ENCODE results near the gene MUC2.

The MUC2 gene

DNA sequence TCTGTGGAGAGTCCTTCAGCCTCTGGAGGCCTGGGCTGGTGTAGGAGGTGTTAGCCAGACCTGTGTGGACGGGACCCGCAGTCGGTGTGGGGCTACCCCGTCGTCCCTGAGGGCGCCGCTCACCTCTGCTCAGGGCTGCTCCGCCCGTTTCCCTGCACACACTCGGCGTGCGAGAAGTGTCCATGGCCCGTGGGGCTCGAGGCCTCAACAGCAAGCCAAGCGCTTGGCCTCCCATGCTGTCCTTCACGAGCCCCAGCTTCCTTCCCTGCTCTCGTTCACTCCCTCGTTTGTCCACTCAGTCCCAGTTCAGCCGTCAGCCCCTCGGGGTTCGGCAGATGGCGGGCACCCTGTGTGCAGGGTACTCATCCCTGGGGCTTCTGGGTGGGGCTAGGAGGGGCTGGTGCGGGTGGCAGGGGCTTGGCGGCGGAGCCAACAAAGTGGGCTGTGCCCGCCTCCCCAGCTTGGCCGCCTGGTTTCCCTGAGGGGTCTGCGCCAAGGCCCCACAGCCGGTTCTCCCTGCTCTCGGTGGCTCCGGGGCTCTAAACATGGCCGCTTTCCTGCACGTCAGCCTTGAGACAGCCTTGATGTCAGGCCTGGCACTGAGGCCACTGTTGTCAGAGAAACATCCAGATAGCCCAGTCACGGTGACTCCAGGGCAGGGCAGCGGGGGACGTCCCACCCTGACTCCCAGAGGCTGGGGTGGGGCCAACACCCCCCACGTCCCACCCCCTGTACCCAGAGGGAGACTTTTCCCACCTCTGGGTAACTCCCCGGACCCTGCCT lies 41.5 kb upstream of the MUC2 start:
- no peak overlapping the region for H3K4me3 Mint-ChIP-seq
- no peak for DNase-seq (ENCODE audit: low spot score)
- no peaks in the 10 kb centered on the region for H3K9me3 Mint-ChIP-seq
- no peak overlapping the region for H3K27ac Mint-ChIP-seq
- H3K36me3 Mint-ChIP-seq (ENCODE audit: low read depth), result no peaks in the 10 kb centered on the region
- H3K4me1 Mint-ChIP-seq (ENCODE audit: low read depth), result no peaks in the 10 kb centered on the region
- H3K27me3 Mint-ChIP-seq (ENCODE audit: low read depth), result no peaks in the 10 kb centered on the region

- Mint-ChIP-seq H3K27me3 (ENCODE audit: low read depth) (no peaks in the 10 kb centered on the region), H3K36me3 (ENCODE audit: low read depth) (no peaks in the 10 kb centered on the region), H3K4me3 (no peak overlapping the region), H3K27ac (no peak overlapping the region), H3K9me3 (no peaks in the 10 kb centered on the region), H3K4me1 (ENCODE audit: low read depth) (no peaks in the 10 kb centered on the region)
- DNase-seq (ENCODE audit: low spot score), result no peak
Measured at GRCh38 chr11:1034001-1034400, 40.7 kb upstream of the MUC2 start.

GRCh38 chr11:1034456-1035295 lies 40.0 kb upstream of the MUC2 start:
- no peak overlapping the region for H3K27ac Mint-ChIP-seq
- no peaks in the 10 kb centered on the region for H3K36me3 Mint-ChIP-seq (ENCODE audit: low read depth)
- H3K4me1 Mint-ChIP-seq (ENCODE audit: low read depth), result no peaks in the 10 kb centered on the region
- DNase-seq (ENCODE audit: low spot score), result no peak
- H3K9me3 Mint-ChIP-seq, result no peaks in the 10 kb centered on the region
- no peak overlapping the region for H3K4me3 Mint-ChIP-seq
- no peaks in the 10 kb centered on the region for H3K27me3 Mint-ChIP-seq (ENCODE audit: low read depth)

DNA sequence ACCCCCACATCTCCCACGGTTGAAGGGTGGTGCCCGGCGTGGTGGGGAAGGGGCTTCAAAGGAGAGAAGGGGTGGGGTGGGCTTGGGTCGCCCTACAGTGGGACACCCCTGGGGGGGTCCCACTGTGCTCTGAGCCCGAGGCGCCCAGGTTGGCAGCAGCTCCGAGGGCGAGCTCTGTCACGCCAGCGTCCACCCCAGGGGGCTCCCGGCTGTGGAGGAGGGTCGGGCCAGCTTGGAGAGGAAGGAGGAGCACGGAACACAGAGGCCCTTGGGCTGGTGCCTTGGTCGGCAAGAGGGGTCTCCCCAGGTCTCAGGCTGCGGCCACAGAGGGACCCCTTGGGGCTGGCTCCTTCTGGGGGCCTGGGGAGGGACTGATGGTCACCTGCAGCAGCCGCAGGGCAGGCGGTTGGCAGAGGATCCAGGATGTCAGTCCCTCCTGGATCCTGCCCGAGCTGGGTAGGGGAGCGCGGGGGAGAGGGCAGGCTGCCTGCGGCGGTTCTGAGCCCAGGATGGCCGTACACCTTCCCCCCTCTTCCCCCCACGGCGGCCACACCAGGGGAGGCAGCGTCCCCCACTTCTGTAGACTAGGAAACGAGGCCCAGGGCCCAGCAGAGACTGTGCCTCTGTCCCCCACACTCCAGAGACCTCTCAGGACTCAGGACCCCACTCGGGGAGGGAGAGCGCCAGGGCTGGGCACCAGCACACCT lies 38.9 kb upstream of the MUC2 start:
- no peaks in the 10 kb centered on the region for H3K9me3 Mint-ChIP-seq
- no peaks in the 10 kb centered on the region for H3K4me1 Mint-ChIP-seq (ENCODE audit: low read depth)
- no peak overlapping the region for H3K4me3 Mint-ChIP-seq
- H3K27me3 Mint-ChIP-seq (ENCODE audit: low read depth), result no peaks in the 10 kb centered on the region
- H3K27ac Mint-ChIP-seq, result no peak overlapping the region
- H3K36me3 Mint-ChIP-seq (ENCODE audit: low read depth), result no peaks in the 10 kb centered on the region
- no peak for DNase-seq (ENCODE audit: low spot score)

GRCh38 chr11:1036303-1036923 lies 38.3 kb upstream of the MUC2 start, which contains the start of gene MUC6:
Gene MUC6 (minus strand): TSS chr11:1036718. CDS start chr11:1036655, 63 bp downstream.
- Mint-ChIP-seq H3K4me1 (ENCODE audit: low read depth) (no peaks in the 10 kb centered on the region), H3K36me3 (ENCODE audit: low read depth) (no peaks in the 10 kb centered on the region), H3K27me3 (ENCODE audit: low read depth) (no peaks in the 10 kb centered on the region), H3K9me3 (no peaks in the 10 kb centered on the region), H3K27ac (no peak within 1 kb of the TSS), H3K4me3 (no peak within 1 kb of the TSS)
- DNase-seq (ENCODE audit: low spot score), result no peak

DNA sequence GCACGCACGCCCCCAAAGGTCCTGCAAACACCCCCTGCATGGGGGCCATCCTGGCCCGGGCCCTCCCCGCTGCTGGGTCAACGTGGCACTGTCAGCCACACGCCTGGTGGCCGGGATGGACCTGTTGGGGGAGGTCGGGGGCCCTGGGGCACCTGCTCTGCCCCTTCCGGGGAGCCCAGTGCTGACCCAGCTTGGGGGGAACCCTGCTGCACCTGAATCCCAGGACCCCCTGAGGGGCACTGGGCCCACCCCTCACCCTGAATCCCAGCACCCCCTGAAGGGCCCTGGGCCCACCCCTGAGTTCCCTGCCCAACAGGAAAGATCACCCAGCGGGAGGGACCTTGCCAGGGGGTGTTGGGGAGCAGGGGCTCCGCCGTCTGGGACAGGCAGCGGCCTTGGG lies 37.7 kb upstream of the MUC2 start:
- Mint-ChIP-seq H3K27ac (no peak overlapping the region), H3K36me3 (ENCODE audit: low read depth) (no peaks in the 10 kb centered on the region), H3K9me3 (no peaks in the 10 kb centered on the region), H3K4me1 (ENCODE audit: low read depth) (no peaks in the 10 kb centered on the region), H3K4me3 (no peak overlapping the region), H3K27me3 (ENCODE audit: low read depth) (no peaks in the 10 kb centered on the region)
- no peak for DNase-seq (ENCODE audit: low spot score)

DNA sequence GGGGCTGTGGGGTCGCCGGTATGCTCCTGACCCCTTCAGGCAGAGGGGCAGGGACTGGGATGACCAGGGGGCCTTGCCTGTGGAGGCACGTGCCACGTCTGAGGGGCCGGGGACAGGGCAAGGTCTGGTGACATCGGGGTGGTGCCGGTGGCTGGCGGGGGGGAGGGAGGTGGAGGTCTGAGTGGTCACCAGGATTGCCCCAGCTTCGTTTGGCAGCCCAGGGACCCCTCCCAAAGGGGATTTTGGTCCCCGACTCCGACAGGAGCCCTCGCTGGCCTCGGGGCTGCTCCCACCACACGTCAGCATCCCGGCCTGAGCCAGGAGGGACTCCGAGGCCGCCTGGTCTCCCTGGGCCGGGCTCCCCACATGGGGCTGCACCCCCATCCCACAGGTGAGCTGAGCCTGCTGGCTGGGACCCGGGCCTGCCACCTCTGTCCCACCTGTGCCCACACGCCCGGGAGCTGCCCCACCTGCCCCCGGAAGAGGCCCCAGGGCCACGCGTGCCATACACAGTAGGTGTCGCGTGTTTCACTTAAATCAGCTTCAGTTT lies 37.1 kb upstream of the MUC2 start:
- H3K27ac Mint-ChIP-seq, result no peak overlapping the region
- no peaks in the 10 kb centered on the region for H3K27me3 Mint-ChIP-seq (ENCODE audit: low read depth)
- H3K9me3 Mint-ChIP-seq, result no peaks in the 10 kb centered on the region
- H3K4me3 Mint-ChIP-seq, result no peak overlapping the region
- DNase-seq (ENCODE audit: low spot score), result no peak
- no peaks in the 10 kb centered on the region for H3K36me3 Mint-ChIP-seq (ENCODE audit: low read depth)
- no peaks in the 10 kb centered on the region for H3K4me1 Mint-ChIP-seq (ENCODE audit: low read depth)

GRCh38 chr11:1038361-1038760 lies 36.3 kb upstream of the MUC2 start:
- Mint-ChIP-seq H3K36me3 (ENCODE audit: low read depth) (no peaks in the 10 kb centered on the region), H3K27ac (no peak overlapping the region), H3K4me1 (ENCODE audit: low read depth) (no peaks in the 10 kb centered on the region), H3K27me3 (ENCODE audit: low read depth) (no peaks in the 10 kb centered on the region), H3K4me3 (no peak overlapping the region), H3K9me3 (no peaks in the 10 kb centered on the region)
- no peak for DNase-seq (ENCODE audit: low spot score)

- H3K27me3 Mint-ChIP-seq (ENCODE audit: low read depth), result no peaks in the 10 kb centered on the region
Measured at GRCh38 chr11:1038921-1039320, 35.8 kb upstream of the MUC2 start.

GRCh38 chr11:1039481-1040427 lies 34.9 kb upstream of the MUC2 start:
- H3K9me3 Mint-ChIP-seq, result no peaks in the 10 kb centered on the region
- H3K36me3 Mint-ChIP-seq (ENCODE audit: low read depth), result no peaks in the 10 kb centered on the region
- no peaks in the 10 kb centered on the region for H3K27me3 Mint-ChIP-seq (ENCODE audit: low read depth)

More at GRCh38 chr11:1038921-1039320, 35.8 kb upstream of the MUC2 start:
- no peaks in the 10 kb centered on the region for H3K4me1 Mint-ChIP-seq (ENCODE audit: low read depth)
- no peak for DNase-seq (ENCODE audit: low spot score)
- no peaks in the 10 kb centered on the region for H3K9me3 Mint-ChIP-seq
- no peak overlapping the region for H3K4me3 Mint-ChIP-seq
- no peak overlapping the region for H3K27ac Mint-ChIP-seq
- no peaks in the 10 kb centered on the region for H3K36me3 Mint-ChIP-seq (ENCODE audit: low read depth)

GRCh38 chr11:1040428-1041148 lies 34.1 kb upstream of the MUC2 start:
- Mint-ChIP-seq H3K27ac (no peak overlapping the region), H3K36me3 (ENCODE audit: low read depth) (no peaks in the 10 kb centered on the region), H3K4me3 (no peak overlapping the region), H3K27me3 (ENCODE audit: low read depth) (no peaks in the 10 kb centered on the region), H3K4me1 (ENCODE audit: low read depth) (no peaks in the 10 kb centered on the region), H3K9me3 (no peaks in the 10 kb centered on the region)
- DNase-seq (ENCODE audit: low spot score), result no peak

More at GRCh38 chr11:1039481-1040427, 34.9 kb upstream of the MUC2 start:
- no peak overlapping the region for H3K27ac Mint-ChIP-seq
- no peak for DNase-seq (ENCODE audit: low spot score)
- H3K4me3 Mint-ChIP-seq, result no peak overlapping the region
- no peaks in the 10 kb centered on the region for H3K4me1 Mint-ChIP-seq (ENCODE audit: low read depth)

DNA sequence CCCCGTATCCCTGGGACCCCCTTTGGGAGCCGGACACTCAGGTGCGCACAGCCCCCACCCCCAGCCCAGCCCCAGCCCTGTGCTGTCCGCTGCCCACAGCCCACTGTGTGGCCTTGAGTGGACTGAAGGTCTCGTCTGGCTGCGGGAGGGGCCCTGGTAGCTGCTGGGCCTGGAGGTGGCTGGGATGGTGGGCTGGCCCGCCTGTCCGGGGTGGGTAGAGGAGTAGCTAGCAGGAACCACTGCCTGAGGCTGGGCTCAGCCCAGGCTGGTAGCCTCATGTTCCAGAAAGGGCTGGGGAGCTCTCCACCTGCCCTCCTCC lies 33.6 kb upstream of the MUC2 start:
- no peak overlapping the region for H3K27ac Mint-ChIP-seq
- no peaks in the 10 kb centered on the region for H3K4me1 Mint-ChIP-seq (ENCODE audit: low read depth)
- H3K27me3 Mint-ChIP-seq (ENCODE audit: low read depth), result no peaks in the 10 kb centered on the region
- no peaks in the 10 kb centered on the region for H3K36me3 Mint-ChIP-seq (ENCODE audit: low read depth)
- DNase-seq (ENCODE audit: low spot score), result no peak
- H3K9me3 Mint-ChIP-seq, result no peaks in the 10 kb centered on the region
- H3K4me3 Mint-ChIP-seq, result no peak overlapping the region

Measured in T-helper 2 cell treated with Interferon-gamma antibody and Interleukin-4, amounts not matched to agents 5 μg/mL and 100 μg/mL, for 36 hours (primary cell).